Thoracic aorta (tissue), 2 donors: ENCODE data around the gene GABRQ. TPM values are rescaled to one million over a fixed set of nuclear protein-coding genes. Genes with fewer than 3 reads are reported as not detected.

Experiments
- ATAC-seq: fragments of 150-250 bp; one replicate; pipeline ENCODE4 v1.8.0; 2017; ENCODE audit warnings: low read depth; ENCODE audit not compliant: insufficient number of reproducible peaks, low FRiP score
- DNase-seq: peaks from one replicate; pipeline ENCODE4 v3.0.0-alpha.2; 2020; ENCODE audit warnings: low spot score
- H3K27ac ChIP-seq, 2 donors: fragments of 200-600 bp; sonication (generic); 1 replicate in 1 of 2; 2 replicates in 1 of 2; pipeline ENCODE4 v1.5.1; 2016; ENCODE audit warnings: mild to moderate bottlenecking in 2 of 2, moderate library complexity in 2 of 2
- H3K27me3 ChIP-seq: fragments of 200-600 bp; sonication (generic); replicated peaks from 2 replicates; pipeline ENCODE4 v1.6.0; 2016; ENCODE audit warnings: mild to moderate bottlenecking; ENCODE audit not compliant: insufficient read depth
- H3K36me3 ChIP-seq: fragments of 200-600 bp; sonication (generic); one replicate; pipeline ENCODE4 v1.5.1; 2016
- H3K4me1 ChIP-seq, 2 donors: fragments of 200-600 bp; sonication (generic); 1 replicate in 1 of 2; 2 replicates in 1 of 2; pipeline versions ENCODE4 v1.5.1 to v1.6.0; 2016; ENCODE audit warnings: low read depth in 2 of 2, mild to moderate bottlenecking in 1 of 2; ENCODE audit not compliant: control insufficient read depth in 1 of 2
- H3K4me3 ChIP-seq: fragments of 200-600 bp; sonication (generic); 2 replicates; pipeline ENCODE4 v1.5.1; 2016; ENCODE audit warnings: mild to moderate bottlenecking
- H3K9me3 ChIP-seq: fragments of 200-600 bp; sonication (generic); 2 replicates; pipeline ENCODE4 v1.5.1; 2016
- total RNA-seq, 2 donors: library from RNA; depleted of rRNA; stranded (reverse); fragments of >200 nt; gene quantifications; one replicate each; pipeline versions ENCODE4 v1.1.0 to v1.2.3, GENCODE V29; 2016
- TF ChIP-seq, protein P1 (sequence below): fragments of 200-600 bp; sonication (generic); IDR thresholded peaks from one replicate; pipeline ENCODE4 v1.5.1; 2019; ENCODE audit warnings: antibody characterized with exemption

The GABRQ gene
- total RNA-seq, 2 donors from 2014 or later = not detected

- ATAC-seq (no peak), DNase-seq (no peak)
- H3K27ac ChIP-seq = no peak overlapping the region
- H3K36me3 ChIP-seq = no peaks in the 10 kb centered on the region
- no peak overlapping the region for H3K4me3 ChIP-seq
- TF ChIP-seq, protein P1, sequence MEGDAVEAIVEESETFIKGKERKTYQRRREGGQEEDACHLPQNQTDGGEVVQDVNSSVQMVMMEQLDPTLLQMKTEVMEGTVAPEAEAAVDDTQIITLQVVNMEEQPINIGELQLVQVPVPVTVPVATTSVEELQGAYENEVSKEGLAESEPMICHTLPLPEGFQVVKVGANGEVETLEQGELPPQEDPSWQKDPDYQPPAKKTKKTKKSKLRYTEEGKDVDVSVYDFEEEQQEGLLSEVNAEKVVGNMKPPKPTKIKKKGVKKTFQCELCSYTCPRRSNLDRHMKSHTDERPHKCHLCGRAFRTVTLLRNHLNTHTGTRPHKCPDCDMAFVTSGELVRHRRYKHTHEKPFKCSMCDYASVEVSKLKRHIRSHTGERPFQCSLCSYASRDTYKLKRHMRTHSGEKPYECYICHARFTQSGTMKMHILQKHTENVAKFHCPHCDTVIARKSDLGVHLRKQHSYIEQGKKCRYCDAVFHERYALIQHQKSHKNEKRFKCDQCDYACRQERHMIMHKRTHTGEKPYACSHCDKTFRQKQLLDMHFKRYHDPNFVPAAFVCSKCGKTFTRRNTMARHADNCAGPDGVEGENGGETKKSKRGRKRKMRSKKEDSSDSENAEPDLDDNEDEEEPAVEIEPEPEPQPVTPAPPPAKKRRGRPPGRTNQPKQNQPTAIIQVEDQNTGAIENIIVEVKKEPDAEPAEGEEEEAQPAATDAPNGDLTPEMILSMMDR = no peak
- H3K4me1 ChIP-seq = no peaks in the 10 kb centered on the region
- no peaks in the 10 kb centered on the region for H3K9me3 ChIP-seq
- no peaks in the 10 kb centered on the region for H3K27me3 ChIP-seq
Observed at GRCh38 chrX:152640034-152640818, 2.5 kb downstream of the GABRQ start.

DNA sequence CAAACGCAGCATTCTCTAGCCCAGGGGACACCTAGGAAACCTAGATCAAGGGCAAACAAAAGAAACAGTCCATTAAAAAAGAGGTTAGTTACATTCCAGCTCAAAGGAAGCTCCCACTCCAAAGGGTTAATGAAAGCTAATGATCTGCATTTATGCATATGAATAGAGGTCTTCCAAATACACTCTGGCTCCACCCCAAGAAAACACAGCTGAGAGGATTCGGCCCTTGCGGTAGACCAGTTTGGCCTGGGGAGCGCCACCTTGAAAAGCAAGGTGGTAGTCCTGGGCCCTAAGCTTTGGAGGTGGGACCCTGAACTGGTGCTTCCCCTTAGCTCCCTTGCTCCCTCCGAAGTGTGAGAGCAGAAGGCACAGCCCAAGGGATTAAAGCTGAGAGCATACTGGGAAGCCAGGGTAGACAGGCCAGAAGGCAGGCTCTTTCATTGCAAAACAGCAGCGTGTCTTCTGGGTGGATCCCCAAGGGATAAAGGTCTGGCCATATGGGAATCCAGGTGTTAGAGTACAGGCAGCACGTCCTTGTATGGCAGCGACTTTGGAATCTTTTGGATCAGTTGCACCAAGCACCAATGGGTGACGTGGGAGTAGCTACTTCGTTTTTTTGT lies 3.7 kb downstream of the GABRQ start:
- Histone ChIP-seq H3K4me1 (no peaks in the 10 kb centered on the region), H3K27ac (no peak overlapping the region), H3K27me3 (no peaks in the 10 kb centered on the region), H3K4me3 (no peak overlapping the region), H3K36me3 (no peaks in the 10 kb centered on the region), H3K9me3 (no peaks in the 10 kb centered on the region)
- ATAC-seq = no peak
- TF ChIP-seq, protein P1 = no peak
- DNase-seq = no peak

DNA sequence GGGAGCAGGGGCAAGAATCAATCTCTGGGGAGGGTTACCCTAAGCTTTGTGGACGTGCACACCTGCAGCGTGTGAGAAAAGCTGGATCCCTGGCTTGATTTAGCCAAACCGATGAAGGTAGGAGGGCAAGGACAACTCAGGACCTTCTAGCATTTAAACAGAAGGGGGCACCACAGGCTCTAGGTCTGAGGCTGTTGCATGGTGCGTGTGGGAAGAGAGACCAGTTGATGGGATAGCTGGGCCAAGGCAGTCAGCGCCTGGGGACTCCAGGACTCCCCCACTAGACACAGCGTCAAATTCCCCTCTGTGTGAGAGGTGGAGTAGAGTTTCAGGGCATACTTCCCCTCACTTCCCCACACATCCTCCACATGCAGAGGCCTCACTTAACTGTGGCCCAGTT lies 4.3 kb downstream of the GABRQ start:
- no peak overlapping the region for H3K27ac ChIP-seq
- no peaks in the 10 kb centered on the region for H3K27me3 ChIP-seq
- no peak overlapping the region for H3K4me3 ChIP-seq
- no peak for DNase-seq
- H3K9me3 ChIP-seq = no peaks in the 10 kb centered on the region
- no peaks in the 10 kb centered on the region for H3K4me1 ChIP-seq
- TF ChIP-seq, protein P1 = no peak
- no peaks in the 10 kb centered on the region for H3K36me3 ChIP-seq
- ATAC-seq = no peak

GRCh38 chrX:152642931-152643564 lies 5.4 kb downstream of the GABRQ start:
- Histone ChIP-seq H3K36me3 (no peaks in the 10 kb centered on the region), H3K9me3 (no peaks in the 10 kb centered on the region), H3K27me3 (no peaks in the 10 kb centered on the region), H3K27ac (no peak overlapping the region), H3K4me3 (no peak overlapping the region), H3K4me1 (no peaks in the 10 kb centered on the region)
- no peak for DNase-seq
- TF ChIP-seq, protein P1 = no peak
- no peak for ATAC-seq

- TF ChIP-seq, protein P1 = no peak
Observed at GRCh38 chrX:152646961-152647360, 9.3 kb downstream of the GABRQ start.

More at GRCh38 chrX:152646961-152647360, 9.3 kb downstream of the GABRQ start:
- ATAC-seq (no peak), DNase-seq (no peak)
- H3K9me3 ChIP-seq = no peaks in the 10 kb centered on the region
- no peak overlapping the region for H3K4me3 ChIP-seq
- no peak overlapping the region for H3K27ac ChIP-seq
- no peaks in the 10 kb centered on the region for H3K4me1 ChIP-seq
- H3K27me3 ChIP-seq = no peaks in the 10 kb centered on the region
- H3K36me3 ChIP-seq = no peaks in the 10 kb centered on the region
